Gastrocnemius medialis (tissue), 4 donors: ENCODE measurements around the gene TCF3. TPM values are rescaled to one million over a fixed set of nuclear protein-coding genes. Genes with fewer than 3 reads are reported as not detected.

Experiments
- ATAC-seq, 2 donors: fragments of 150-250 bp; one replicate each; pipeline ENCODE4 v1.9.1; 2016
- DNase-seq, 2 donors: peaks; one replicate each; pipeline ENCODE4 v3.0.0-alpha.2; 2019
- H3K27ac ChIP-seq, 4 donors: fragments of 200-600 bp; sonication (generic); 1 replicate in 1 of 4; 2 replicates in 3 of 4; pipeline ENCODE4 v1.5.1; 2016 to 2018; ENCODE audit warnings: mild to moderate bottlenecking in 2 of 4, moderate library complexity in 1 of 4
- H3K27me3 ChIP-seq, 3 donors: fragments of 200-600 bp; sonication (generic) in 2 of 3; 1 replicate in 1 of 3; 2 replicates in 2 of 3; pipeline versions ENCODE4 v1.5.1 to v1.6.0; 2016 to 2019; ENCODE audit warnings: mild to moderate bottlenecking in 1 of 3, moderate library complexity in 1 of 3
- H3K36me3 ChIP-seq, 2 donors: fragments of 200-600 bp; sonication (generic) in 1 of 2; one replicate each; pipeline ENCODE4 v1.5.1; 2017 to 2018
- H3K4me1 ChIP-seq, 2 donors: fragments of 200-600 bp; sonication (generic) in 1 of 2; one replicate each; pipeline ENCODE4 v1.5.1; 2016 to 2017; ENCODE audit warnings: mild to moderate bottlenecking in 2 of 2
- H3K4me3 ChIP-seq, 4 donors: fragments of 200-600 bp; sonication (generic) in 3 of 4; 1 replicate in 1 of 4; 2 replicates in 3 of 4; pipeline ENCODE4 v1.5.1; 2016 to 2019; ENCODE audit warnings: mild to moderate bottlenecking in 2 of 4
- H3K9me3 ChIP-seq, 3 donors: fragments of 200-600 bp; sonication (generic) in 2 of 3; 1 replicate in 1 of 3; 2 replicates in 2 of 3; pipeline ENCODE4 v1.5.1; 2016 to 2019
- POLR2A ChIP-seq, 2 donors: fragments of 450-650 bp; IDR thresholded peaks; one replicate each; pipeline ENCODE4 v1.6.1; 2017; ENCODE audit warnings: antibody characterized with exemption in 2 of 2, mild to moderate bottlenecking in 2 of 2, moderate library complexity in 2 of 2
- in situ Hi-C, 4 donors: fragments of 200-750 bp; cut with MboI; loops; one replicate each; pipeline versions ENCODE4 v1.15.0 to v1.8.0; 2017; ENCODE audit warnings: low sequenced_read_pairs in 4 of 4
- intact Hi-C: fragments of 100-400 bp; cut with DNase I; formaldehyde crosslinking; loops from one replicate; pipeline ENCODE4 v1.15.1; 2023; ENCODE audit warnings: low total_unique reads
- total RNA-seq, 4 donors: library from RNA; depleted of rRNA; stranded (reverse); fragments of >200 nt; gene quantifications; one replicate each; pipeline versions ENCODE4 v1.1.0 to v1.2.3, GENCODE V29; 2016
- TF ChIP-seq, protein P1 (sequence below), 5 experiments: fragments of 450-650 bp in 3 of 5; fragments of 200-600 bp in 2 of 5; sonication (generic) in 2 of 5; IDR thresholded peaks in 4 of 5; conservative IDR thresholded peaks in 1 of 5; 1 replicate in 4 of 5; 2 replicates in 1 of 5; pipeline ENCODE4 v1.5.1; 2016 to 2019; ENCODE audit warnings: antibody characterized with exemption in 5 of 5, mild to moderate bottlenecking in 3 of 5, moderate library complexity in 3 of 5

Gene TCF3
- total RNA-seq, 4 donors from 2014 or later, result 22.0 to 58.6 (median 42.5) TPM

DNA sequence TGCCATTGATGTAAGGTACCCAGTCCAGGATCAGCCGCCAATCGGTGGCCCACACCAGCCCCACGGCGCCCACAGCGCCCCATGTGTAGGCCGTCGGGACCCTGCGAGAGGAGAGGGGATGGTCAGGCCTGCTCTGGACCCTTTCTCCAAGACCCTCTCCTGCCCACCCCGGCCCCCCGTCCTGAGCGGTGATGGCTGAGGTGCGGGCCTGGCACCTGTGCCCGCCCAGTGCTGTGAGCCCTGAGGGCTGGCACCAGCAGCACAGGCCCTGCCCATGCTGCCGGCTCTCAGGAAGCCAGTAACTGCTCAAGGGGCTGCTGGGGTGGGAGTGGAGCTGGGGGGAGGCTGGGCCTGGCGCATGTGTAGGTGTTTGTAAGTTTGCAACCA, 53.0 kb downstream of the TCF3 start:
- TF ChIP-seq, protein P1, sequence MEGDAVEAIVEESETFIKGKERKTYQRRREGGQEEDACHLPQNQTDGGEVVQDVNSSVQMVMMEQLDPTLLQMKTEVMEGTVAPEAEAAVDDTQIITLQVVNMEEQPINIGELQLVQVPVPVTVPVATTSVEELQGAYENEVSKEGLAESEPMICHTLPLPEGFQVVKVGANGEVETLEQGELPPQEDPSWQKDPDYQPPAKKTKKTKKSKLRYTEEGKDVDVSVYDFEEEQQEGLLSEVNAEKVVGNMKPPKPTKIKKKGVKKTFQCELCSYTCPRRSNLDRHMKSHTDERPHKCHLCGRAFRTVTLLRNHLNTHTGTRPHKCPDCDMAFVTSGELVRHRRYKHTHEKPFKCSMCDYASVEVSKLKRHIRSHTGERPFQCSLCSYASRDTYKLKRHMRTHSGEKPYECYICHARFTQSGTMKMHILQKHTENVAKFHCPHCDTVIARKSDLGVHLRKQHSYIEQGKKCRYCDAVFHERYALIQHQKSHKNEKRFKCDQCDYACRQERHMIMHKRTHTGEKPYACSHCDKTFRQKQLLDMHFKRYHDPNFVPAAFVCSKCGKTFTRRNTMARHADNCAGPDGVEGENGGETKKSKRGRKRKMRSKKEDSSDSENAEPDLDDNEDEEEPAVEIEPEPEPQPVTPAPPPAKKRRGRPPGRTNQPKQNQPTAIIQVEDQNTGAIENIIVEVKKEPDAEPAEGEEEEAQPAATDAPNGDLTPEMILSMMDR (IDR thresholded peaks at IDR 0.05 in 4 of 5, conservative IDR thresholded peaks at IDR 0.05 in 1 of 5), result no peak
- no peak for TF ChIP-seq POLR2A (IDR thresholded peaks at IDR 0.05)
- DNase-seq (no peak), ATAC-seq (no peak)
- H3K4me3 ChIP-seq, result no peak overlapping the region
- H3K36me3 ChIP-seq, result peaks cover 0 to 46% of the 10 kb centered on the region in 2 donors
- peaks cover 16 to 28% of the 10 kb centered on the region in 2 donors for H3K4me1 ChIP-seq
- no peak overlapping the region for H3K27ac ChIP-seq
- no peaks in the 10 kb centered on the region for H3K27me3 ChIP-seq
- H3K9me3 ChIP-seq, result no peaks in the 10 kb centered on the region
- intact Hi-C loops, result no loop called here
- in situ Hi-C loops, result no loop called here

DNA sequence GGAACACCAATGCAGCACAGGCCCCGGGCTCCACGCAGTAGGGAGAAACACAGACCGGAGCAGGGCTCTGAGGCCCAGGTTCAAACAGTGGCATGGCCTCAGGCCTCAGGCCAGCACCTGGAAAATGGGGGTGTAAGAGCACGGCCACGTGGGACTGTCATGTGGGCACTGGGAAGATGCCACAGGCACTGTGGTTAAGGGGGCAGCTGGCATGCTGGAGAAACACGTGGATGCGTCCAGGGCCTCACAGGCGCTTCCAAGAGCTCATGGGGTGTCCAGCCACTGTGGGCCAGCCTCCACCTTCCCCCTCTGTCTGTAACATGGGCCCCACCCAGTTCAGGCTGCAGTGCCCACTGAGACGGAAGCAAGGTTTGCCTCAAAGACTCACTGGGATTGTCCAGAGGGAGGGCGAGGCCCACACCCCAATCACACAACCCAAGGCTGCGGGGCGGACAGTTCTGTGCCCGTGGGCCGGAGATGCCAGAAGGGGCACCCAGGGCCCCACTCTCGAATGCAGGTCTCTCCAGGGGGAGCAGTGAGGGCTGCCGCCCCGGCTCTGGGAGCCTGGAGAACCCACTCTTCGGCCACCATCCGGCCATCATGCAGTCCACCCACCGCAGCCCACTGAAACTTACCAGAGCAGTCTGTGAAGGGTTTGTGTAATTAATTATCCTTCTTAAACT, 53.5 kb downstream of the TCF3 start:
- Histone ChIP-seq H3K27ac (no peak overlapping the region), H3K27me3 (no peaks in the 10 kb centered on the region), H3K36me3 (peaks cover 0 to 46% of the 10 kb centered on the region in 2 donors), H3K9me3 (no peaks in the 10 kb centered on the region), H3K4me1 (peaks cover 13 to 22% of the 10 kb centered on the region in 2 donors), H3K4me3 (no peak overlapping the region)
- DNase-seq (no peak), ATAC-seq (no peak)
- in situ Hi-C loops (no loop called here), intact Hi-C loops (no loop called here)
- TF ChIP-seq, protein P1 (IDR thresholded peaks at IDR 0.05 in 4 of 5, conservative IDR thresholded peaks at IDR 0.05 in 1 of 5), result no peak
- no peak for TF ChIP-seq POLR2A (IDR thresholded peaks at IDR 0.05)

DNA sequence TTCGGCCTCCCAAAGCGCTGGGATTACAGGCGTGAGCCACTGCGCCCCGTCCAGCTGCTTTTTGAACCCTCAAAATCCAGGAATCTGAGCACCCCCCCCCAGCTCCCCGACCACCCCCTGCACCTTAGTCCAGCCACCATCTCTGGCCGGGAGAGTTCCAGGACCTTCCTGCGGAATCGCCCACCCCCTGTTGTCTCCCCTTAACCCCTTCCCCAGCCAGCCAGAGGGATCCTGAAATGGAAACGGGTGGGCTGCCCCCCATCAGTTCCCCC, 59.0 kb downstream of the TCF3 start:
- no peak for ATAC-seq
- no peak for DNase-seq
- peaks cover 0 to 33% of the 10 kb centered on the region in 2 donors for H3K36me3 ChIP-seq
- H3K4me3 ChIP-seq, result peak overlapping the region; percentile 75 to 83 (median 77)
- peak overlapping the region; percentile 88 to 98 (median 92) for H3K27ac ChIP-seq
- in situ Hi-C loops, result no loop called here
- peaks cover 14 to 30% of the 10 kb centered on the region in 2 donors for H3K4me1 ChIP-seq
- H3K9me3 ChIP-seq, result no peaks in the 10 kb centered on the region
- no peaks in the 10 kb centered on the region for H3K27me3 ChIP-seq
- no peak for TF ChIP-seq POLR2A (IDR thresholded peaks at IDR 0.05)
- TF ChIP-seq, protein P1 (IDR thresholded peaks at IDR 0.05 in 4 of 5, conservative IDR thresholded peaks at IDR 0.05 in 1 of 5), result no peak
- intact Hi-C loops, result no loop called here

DNA sequence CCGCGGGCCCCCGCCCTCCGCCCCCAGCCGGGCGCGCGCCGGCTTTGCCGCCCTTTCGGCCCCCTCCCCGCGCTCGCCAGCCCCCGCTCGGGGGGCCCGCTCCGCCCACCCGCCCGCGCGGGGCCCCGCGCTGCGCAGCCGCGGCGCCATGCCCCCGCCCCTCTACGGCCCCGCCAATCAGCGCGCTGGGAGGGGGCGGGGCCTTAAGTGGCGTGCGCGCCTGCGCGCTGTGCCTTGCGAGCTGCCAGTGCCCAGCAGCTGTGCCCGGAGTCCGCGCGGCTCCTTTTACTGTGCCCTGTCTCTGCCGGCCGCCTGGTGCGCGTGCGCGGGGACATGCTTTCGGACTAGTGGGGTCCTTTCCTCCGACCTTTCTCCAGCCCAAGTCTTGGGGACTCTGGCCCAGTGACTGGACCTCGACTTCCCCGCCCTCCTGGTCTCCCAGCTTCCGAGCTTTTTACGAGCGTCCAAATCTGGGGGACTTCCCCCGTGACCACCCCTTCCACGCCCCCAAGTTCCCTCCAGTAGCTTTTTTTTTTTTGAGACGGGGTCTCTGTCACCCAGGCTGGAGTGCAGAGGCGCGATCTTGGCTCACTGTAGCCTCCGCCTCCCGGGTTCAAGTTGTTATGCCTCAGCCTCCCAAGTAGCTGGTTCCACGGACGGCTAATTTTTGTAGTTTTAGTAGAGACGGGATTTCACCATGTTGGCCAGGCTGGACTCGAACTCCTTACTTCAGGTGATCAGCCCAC, 59.5 kb downstream of the TCF3 start, which contains the start of gene MBD3:
MBD3 (minus strand) TSS at position 111 of the 746 bp plus-strand sequence. CDS start 234 bp downstream, outside the sequence.
- Histone ChIP-seq H3K4me1 (peaks cover 19 to 30% of the 10 kb centered on the region in 2 donors), H3K9me3 (no peaks in the 10 kb centered on the region), H3K27ac (peak within 1 kb of the TSS; percentile 88 to 98 (median 94)), H3K4me3 (peak within 1 kb of the TSS; percentile 76 to 90 (median 85)), H3K36me3 (peaks cover 0 to 28% of the 10 kb centered on the region in 2 donors), H3K27me3 (no peaks in the 10 kb centered on the region)
- in situ Hi-C loops (no loop called here), intact Hi-C loops (loop anchor here (1.0 kb wide), 3 partner anchors 12 to 103 kb away; partner anchors contain the start of genes PCSK4, TCF3 and UQCR11)
- ATAC-seq, result peak; percentile 80 to 87
- no peak for TF ChIP-seq POLR2A (IDR thresholded peaks at IDR 0.05)
- TF ChIP-seq, protein P1 (IDR thresholded peaks at IDR 0.05 in 4 of 5, conservative IDR thresholded peaks at IDR 0.05 in 1 of 5), result peak in 2 of 5 experiments; percentile 18 to 21
- DNase-seq, result peak; percentile 89 to 94
